Kidney (tissue), 14 donors: ENCODE data around the gene FAM200C. TPM values are rescaled to one million over a fixed set of nuclear protein-coding genes. Genes with fewer than 3 reads are reported as not detected.

Experiments used
- DNase-seq, 5 donors: peaks; one replicate each; pipeline ENCODE4 v3.0.0-alpha.2; 2013 to 2020
- FAIRE-seq: peaks from 2 replicates; lab custom pipeline; 2012; peaks lifted over from hg19 to GRCh38; lab: Jason Lieb, UNC
- H3K27ac ChIP-seq, 2 donors: one replicate each; pipeline ENCODE4 v1.7.0; 2013; ENCODE audit warnings: low read depth in 2 of 2, low read length in 2 of 2, inconsistent platforms in 1 of 2
- H3K27me3 ChIP-seq: one replicate; pipeline ENCODE4 v1.7.1; 2013; ENCODE audit warnings: low read length, inconsistent platforms; ENCODE audit not compliant: control insufficient read depth, insufficient read depth
- H3K36me3 ChIP-seq, 3 donors: one replicate each; pipeline versions ENCODE4 v1.7.0 to v1.7.1; 2013; ENCODE audit warnings: low read length in 3 of 3, control low read depth in 1 of 3, inconsistent platforms in 1 of 3; ENCODE audit not compliant: insufficient read depth in 3 of 3, control insufficient read depth in 2 of 3
- H3K4me1 ChIP-seq, 3 donors: one replicate each; pipeline versions ENCODE4 v1.7.0 to v1.7.1; 2013; ENCODE audit warnings: low read length in 3 of 3, inconsistent platforms in 1 of 3, low read depth in 1 of 3; ENCODE audit not compliant: control insufficient read depth in 2 of 3, insufficient read depth in 2 of 3
- H3K4me3 ChIP-seq, 3 donors: one replicate each; pipeline versions ENCODE4 v1.7.0 to v1.8.1; 2013; ENCODE audit warnings: low read length in 3 of 3, control low read depth in 1 of 3, inconsistent platforms in 1 of 3
- H3K9ac ChIP-seq, 3 donors: one replicate each; pipeline versions ENCODE4 v1.7.0 to v1.7.1; 2013; ENCODE audit warnings: low read length in 3 of 3, control low read depth in 1 of 3, inconsistent platforms in 1 of 3
- H3K9me3 ChIP-seq, 3 donors: one replicate each; pipeline versions ENCODE4 v1.7.0 to v1.7.1; 2013; ENCODE audit warnings: low read length in 3 of 3, control low read depth in 1 of 3, inconsistent platforms in 1 of 3; ENCODE audit not compliant: control insufficient read depth in 2 of 3, insufficient read depth in 1 of 3
- CTCF ChIP-seq: IDR thresholded peaks from 3 replicates; pipeline ENCODE4 v1.5.1; 2012; ENCODE audit warnings: mild to moderate bottlenecking, moderate library complexity, borderline replicate concordance; ENCODE audit not compliant: insufficient read depth; ENCODE audit errors: extremely low read depth
- intact Hi-C: fragments of 100-400 bp; cut with DNase I; formaldehyde crosslinking; loops from one replicate; pipeline ENCODE4 v1.11.1; 2022
- polyA plus RNA-seq: library from polyadenylated mRNA; stranded (reverse); fragments of 350-450 nt; fragmentation: Illumina TruSeq; extraction: RNeasy Lipid Tissue Mini Kit (QIAGEN cat#74804); gene quantifications from one replicate; pipeline ENCODE4 v1.2.3, GENCODE V29; 2014; ENCODE audit warnings: low read depth, low replicate concordance; ENCODE audit not compliant: insufficient read depth
- total RNA-seq: library from RNA; stranded (reverse); fragmentation: NEBNext Ultra II Directional; extraction: Animal tissue kit (Norgen Biotek cat#: 25700); gene quantifications from one replicate; pipeline ENCODE4 v1.2.1, GENCODE V29; 2021
- donor health status: control.
- donor health status: control.
- donor health status: control.
- donor health status: control.
- donor health status: control.
- donor health status: DM: yes; HTN: yes; CAD: no.
- donor health status: Normal renal cell carcinoma (clear cell type).

FAM200C gene
- total and polyA plus RNA-seq, 2 donors from 2014 or later: 4.8 to 5.3 TPM

DNA sequence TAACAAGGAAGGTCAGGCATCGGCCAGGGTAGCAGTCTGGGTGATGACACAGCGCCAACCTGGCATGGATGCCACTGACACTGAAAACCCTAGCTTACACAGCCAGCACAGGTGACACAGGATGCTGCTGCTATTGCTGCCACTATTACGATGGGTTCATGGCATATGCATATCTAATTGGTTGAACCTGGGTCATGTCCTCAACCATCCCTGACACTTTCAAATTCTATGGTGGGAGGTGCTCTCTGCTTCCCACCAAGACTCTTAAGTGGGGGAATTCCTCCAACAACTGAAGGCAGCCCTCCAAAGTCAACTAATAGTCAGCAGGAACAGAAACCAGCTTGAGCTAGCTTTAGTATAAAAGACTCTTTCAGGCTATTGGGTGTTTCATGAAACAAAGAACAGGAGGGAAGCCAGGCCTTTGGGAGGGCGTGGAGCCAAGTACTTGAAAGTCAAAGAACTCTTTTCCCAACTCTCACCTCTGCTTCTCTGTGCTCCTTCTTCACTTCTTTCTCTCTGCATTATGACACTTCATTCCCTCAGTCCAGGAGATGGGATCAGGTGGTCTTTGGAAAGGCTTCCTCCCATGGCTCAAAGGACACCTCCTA is 43.1 kb upstream of the FAM200C start:
- no peak for TF ChIP-seq CTCF
- H3K9ac ChIP-seq: no peak overlapping the region
- FAIRE-seq (no peak), DNase-seq (no peak)
- H3K27ac ChIP-seq: no peak overlapping the region
- no peaks in the 10 kb centered on the region for H3K27me3 ChIP-seq
- H3K4me1 ChIP-seq: peaks cover 0 to 5% (median 0%) of the 10 kb centered on the region in 3 donors
- intact Hi-C loops: loop anchor here (10.0 kb wide), 1 partner anchor 62 kb away; no protein-coding TSS in a partner anchor
- no peaks in the 10 kb centered on the region for H3K9me3 ChIP-seq
- H3K36me3 ChIP-seq: no peaks in the 10 kb centered on the region
- H3K4me3 ChIP-seq: no peak overlapping the region

- Histone ChIP-seq H3K4me3 (no peak overlapping the region), H3K27ac (no peak overlapping the region), H3K36me3 (no peaks in the 10 kb centered on the region), H3K27me3 (no peaks in the 10 kb centered on the region), H3K4me1 (peaks cover 0 to 5% (median 0%) of the 10 kb centered on the region in 3 donors), H3K9ac (no peak overlapping the region), H3K9me3 (no peaks in the 10 kb centered on the region)
- intact Hi-C loops: loop anchor here (10.0 kb wide), 1 partner anchor 63 kb away; no protein-coding TSS in a partner anchor
- DNase-seq (no peak), FAIRE-seq (no peak)
- no peak for TF ChIP-seq CTCF
These were observed 41.5 kb upstream of the FAM200C start for GRCh38 chr5:160441311-160441781.

DNA sequence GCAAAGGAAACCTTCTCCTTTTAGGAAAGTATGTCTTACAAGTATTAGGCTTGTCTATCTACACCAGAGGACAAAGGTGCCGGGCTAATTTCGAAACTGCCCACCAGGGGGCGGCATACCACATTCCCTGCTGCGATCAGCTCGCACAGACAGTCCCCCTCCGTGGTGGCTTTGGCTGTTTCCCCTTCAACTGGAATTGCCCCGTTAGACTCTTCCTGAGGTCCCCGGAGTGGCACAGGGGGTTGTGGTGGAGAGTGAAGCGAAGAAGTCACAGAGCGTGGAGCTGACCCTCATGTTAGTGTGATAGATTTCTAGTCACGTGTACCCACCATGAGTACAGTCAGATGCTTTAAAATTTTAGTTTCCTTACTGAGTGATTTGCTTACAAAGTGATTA is 39.3 kb upstream of the FAM200C start:
- no peaks in the 10 kb centered on the region for H3K27me3 ChIP-seq
- H3K9me3 ChIP-seq: no peaks in the 10 kb centered on the region
- TF ChIP-seq CTCF: peak; percentile 85
- peak; percentile 90 to 93 (median 91) for DNase-seq
- intact Hi-C loops: no loop called here
- peak overlapping the region; percentile 72 to 79 (median 77) for H3K4me3 ChIP-seq
- H3K36me3 ChIP-seq: no peaks in the 10 kb centered on the region
- peaks cover 0 to 5% (median 0%) of the 10 kb centered on the region in 3 donors for H3K4me1 ChIP-seq
- peak overlapping the region; percentile 13 to 56 (median 52) for H3K9ac ChIP-seq
- FAIRE-seq: no peak
- H3K27ac ChIP-seq: peak overlapping the region in 1 of 2 donors; percentile 38
